ENCODE results near the gene BCL7B.

- no peak for TF ChIP-seq EP300 (IDR thresholded peaks at IDR 0.05)
- TF ChIP-seq CTCF (IDR thresholded peaks at IDR 0.05): no peak
- TF ChIP-seq POLR2A (IDR thresholded peaks at IDR 0.05): no peak
- no peak for TF ChIP-seq POLR2AphosphoS5 (IDR thresholded peaks at IDR 0.05)
Measured at GRCh38 chr7:73570977-73571376, 13.5 kb upstream of the BCL7B start.
